ENCODE data around the gene TGM5.
A peak's percentile ranks its signal among the peaks of the same experiment; 100 is the strongest.
"Not testable (repeated sequence)": the region's sequence is repeated elsewhere in the genome, so short reads cannot be mapped to it uniquely, and the experiment has no call there.

TGM5 gene

DNA sequence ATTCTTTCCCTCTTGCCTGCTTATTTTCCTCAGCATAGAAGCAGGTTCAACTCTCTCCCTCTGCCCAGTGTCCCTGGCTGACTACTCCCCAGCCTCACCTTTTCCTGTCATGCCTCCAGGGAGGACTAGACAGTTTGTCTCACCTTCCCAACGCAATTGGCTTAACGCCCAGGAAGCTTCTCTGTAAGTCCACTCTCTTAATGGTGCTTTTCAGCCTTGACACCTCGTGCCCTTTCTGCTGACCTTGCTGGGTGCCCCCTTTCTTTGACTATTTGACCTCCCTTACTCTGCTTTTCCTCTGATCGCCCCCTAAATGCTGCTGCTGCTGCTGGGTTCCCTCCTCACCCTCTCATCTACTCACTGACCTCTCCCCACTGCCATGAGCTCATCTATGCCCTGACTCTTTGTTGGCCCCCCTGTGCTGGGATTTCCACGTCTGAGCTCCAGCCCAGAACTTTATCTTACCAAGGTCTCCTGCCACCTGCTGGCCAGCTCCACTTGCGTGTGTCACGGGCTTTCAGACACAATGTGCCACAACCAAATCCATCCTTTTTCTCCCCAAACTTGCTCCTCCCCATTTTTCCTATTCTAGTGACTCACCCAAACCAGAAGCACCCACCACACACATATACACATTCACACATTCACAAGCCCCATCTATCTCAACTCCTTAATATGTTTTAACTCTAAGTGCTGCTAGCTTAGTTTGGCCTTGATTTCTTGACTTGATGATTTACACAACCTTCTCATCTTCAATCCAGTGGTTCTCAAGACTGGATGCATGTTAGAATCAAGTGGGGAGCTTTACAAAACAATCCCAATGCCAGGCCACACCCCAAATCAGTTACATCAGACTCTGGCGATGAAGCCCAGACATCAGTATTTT is 62.5 kb downstream of the TGM5 start:
- no peak for DNase-seq (ENCODE audit: extremely low read depth, insufficient read length)
- Histone ChIP-seq H3K27me3 (replicated peaks; ENCODE audit: control insufficient read depth, insufficient read depth, low read length) (no peaks in the 10 kb centered on the region; the same call in 1 of the 2 replicates), H3K4me3 (replicated peaks; ENCODE audit: low read depth, low read length) (no peak overlapping the region), H3K36me3 (ENCODE audit: control insufficient read depth, insufficient read depth, low read length) (no peaks in the 10 kb centered on the region)
- TF ChIP-seq, protein P1, sequence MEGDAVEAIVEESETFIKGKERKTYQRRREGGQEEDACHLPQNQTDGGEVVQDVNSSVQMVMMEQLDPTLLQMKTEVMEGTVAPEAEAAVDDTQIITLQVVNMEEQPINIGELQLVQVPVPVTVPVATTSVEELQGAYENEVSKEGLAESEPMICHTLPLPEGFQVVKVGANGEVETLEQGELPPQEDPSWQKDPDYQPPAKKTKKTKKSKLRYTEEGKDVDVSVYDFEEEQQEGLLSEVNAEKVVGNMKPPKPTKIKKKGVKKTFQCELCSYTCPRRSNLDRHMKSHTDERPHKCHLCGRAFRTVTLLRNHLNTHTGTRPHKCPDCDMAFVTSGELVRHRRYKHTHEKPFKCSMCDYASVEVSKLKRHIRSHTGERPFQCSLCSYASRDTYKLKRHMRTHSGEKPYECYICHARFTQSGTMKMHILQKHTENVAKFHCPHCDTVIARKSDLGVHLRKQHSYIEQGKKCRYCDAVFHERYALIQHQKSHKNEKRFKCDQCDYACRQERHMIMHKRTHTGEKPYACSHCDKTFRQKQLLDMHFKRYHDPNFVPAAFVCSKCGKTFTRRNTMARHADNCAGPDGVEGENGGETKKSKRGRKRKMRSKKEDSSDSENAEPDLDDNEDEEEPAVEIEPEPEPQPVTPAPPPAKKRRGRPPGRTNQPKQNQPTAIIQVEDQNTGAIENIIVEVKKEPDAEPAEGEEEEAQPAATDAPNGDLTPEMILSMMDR (IDR thresholded peaks at IDR 0.05; ENCODE audit: insufficient read depth, low read length, poor library complexity, severe bottlenecking): peak; percentile 82

DNA sequence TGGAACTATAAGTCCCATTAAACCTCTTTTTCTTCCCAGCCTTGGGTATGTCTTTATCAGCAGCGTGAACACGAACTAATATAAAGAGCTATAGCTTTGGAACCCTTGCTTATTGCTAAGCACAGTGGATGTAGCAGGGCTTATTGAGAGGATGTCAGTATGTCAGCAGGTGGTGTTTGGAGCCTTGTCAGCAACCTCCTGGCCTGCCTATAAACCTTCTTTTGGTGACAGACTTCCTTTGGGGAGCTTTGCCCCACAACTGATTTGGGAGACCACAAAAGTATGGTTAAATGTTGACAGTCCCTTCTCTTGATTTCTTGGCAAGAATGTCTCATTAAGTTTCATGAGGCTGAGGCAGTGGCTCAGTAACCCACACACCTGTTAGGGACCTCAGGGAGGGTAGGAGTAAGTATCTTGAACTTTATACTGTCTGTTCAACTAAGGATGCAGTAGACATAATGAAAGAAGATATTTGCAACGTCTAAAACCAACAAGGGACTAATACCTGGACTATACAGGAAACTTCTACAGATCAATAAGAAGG is 66.7 kb downstream of the TGM5 start:
- DNase-seq (ENCODE audit: extremely low read depth, insufficient read length): no peak
- Histone ChIP-seq H3K4me3 (replicated peaks; ENCODE audit: low read depth, low read length) (no peak overlapping the region), H3K27me3 (replicated peaks; ENCODE audit: control insufficient read depth, insufficient read depth, low read length) (no peaks in the 10 kb centered on the region), H3K36me3 (ENCODE audit: control insufficient read depth, insufficient read depth, low read length) (peaks cover 4% of the 10 kb centered on the region)
- TF ChIP-seq, protein P1 (IDR thresholded peaks at IDR 0.05; ENCODE audit: insufficient read depth, low read length, poor library complexity, severe bottlenecking): no peak

DNA sequence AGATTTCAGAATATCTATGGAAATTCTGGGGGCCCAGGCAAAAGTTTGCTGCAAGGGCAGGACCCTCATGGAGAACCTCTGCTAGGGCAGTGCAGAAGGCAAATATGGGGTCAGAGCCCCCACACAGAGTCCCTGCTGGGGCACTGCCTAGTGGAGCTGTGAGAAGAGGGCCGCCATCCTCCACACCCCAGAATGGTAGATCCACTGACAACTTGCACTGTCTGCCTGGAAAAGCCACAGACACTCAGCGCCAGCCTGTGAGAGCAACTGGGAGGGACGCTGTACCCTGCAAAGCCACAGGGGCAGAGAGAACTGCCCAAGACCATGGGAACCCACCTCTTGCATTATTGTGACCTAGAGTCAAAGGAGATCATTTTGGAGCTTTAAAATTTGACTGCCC is 67.7 kb downstream of the TGM5 start:
- H3K36me3 ChIP-seq (ENCODE audit: control insufficient read depth, insufficient read depth, low read length): peaks cover 4% of the 10 kb centered on the region
- no peak overlapping the region for H3K4me3 ChIP-seq (replicated peaks; ENCODE audit: low read depth, low read length)
- no peaks in the 10 kb centered on the region for H3K27me3 ChIP-seq (replicated peaks; ENCODE audit: control insufficient read depth, insufficient read depth, low read length)
- TF ChIP-seq, protein P1 (IDR thresholded peaks at IDR 0.05; ENCODE audit: insufficient read depth, low read length, poor library complexity, severe bottlenecking): no peak
- no peak for DNase-seq (ENCODE audit: extremely low read depth, insufficient read length)

DNA sequence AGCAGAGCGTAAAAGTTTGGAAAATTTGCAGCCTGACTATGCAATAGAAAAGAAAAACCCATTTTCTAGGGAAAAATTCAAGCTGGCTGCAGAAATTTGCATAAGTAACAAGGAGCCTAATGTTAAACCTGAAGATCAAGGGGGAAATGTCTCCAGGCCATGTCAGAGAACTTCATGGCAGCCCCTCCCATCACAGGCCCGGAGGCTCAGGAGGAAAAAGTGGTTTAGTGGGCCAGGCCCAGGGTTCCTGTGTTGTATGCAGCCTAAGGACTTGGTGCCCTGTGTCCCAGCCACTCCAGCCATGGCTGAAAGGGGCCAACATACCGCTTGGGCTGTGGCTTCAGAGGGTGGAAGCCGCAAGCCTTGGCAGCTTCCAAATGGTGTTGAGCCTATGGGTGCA is 68.2 kb downstream of the TGM5 start:
- H3K27me3 ChIP-seq (replicated peaks; ENCODE audit: control insufficient read depth, insufficient read depth, low read length); H3K36me3 ChIP-seq (ENCODE audit: control insufficient read depth, insufficient read depth, low read length); H3K4me3 ChIP-seq (replicated peaks; ENCODE audit: low read depth, low read length); DNase-seq (ENCODE audit: extremely low read depth, insufficient read length): not testable (repeated sequence)

DNA sequence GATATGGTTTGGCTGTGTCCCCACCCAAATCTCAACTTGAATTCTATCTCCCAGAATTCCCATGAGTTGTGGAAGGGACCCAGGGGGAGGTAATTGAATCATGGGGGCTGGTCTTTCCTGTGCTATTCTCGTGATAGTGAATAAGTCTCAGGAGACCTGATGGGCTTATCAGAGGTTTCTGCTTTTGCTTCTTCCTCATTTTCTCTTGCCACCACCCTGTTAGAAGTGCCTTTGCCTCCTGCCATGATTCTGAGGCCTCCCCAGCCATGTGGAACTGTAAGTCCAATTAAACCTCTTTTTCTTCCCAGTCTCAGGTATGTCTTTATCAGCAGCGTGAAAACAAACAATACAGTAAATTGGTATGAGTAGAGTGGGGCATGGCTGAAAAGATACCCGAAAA is 69.0 kb downstream of the TGM5 start:
- H3K27me3 ChIP-seq (replicated peaks; ENCODE audit: control insufficient read depth, insufficient read depth, low read length); H3K4me3 ChIP-seq (replicated peaks; ENCODE audit: low read depth, low read length); H3K36me3 ChIP-seq (ENCODE audit: control insufficient read depth, insufficient read depth, low read length); DNase-seq (ENCODE audit: extremely low read depth, insufficient read length): not testable (repeated sequence)

DNA sequence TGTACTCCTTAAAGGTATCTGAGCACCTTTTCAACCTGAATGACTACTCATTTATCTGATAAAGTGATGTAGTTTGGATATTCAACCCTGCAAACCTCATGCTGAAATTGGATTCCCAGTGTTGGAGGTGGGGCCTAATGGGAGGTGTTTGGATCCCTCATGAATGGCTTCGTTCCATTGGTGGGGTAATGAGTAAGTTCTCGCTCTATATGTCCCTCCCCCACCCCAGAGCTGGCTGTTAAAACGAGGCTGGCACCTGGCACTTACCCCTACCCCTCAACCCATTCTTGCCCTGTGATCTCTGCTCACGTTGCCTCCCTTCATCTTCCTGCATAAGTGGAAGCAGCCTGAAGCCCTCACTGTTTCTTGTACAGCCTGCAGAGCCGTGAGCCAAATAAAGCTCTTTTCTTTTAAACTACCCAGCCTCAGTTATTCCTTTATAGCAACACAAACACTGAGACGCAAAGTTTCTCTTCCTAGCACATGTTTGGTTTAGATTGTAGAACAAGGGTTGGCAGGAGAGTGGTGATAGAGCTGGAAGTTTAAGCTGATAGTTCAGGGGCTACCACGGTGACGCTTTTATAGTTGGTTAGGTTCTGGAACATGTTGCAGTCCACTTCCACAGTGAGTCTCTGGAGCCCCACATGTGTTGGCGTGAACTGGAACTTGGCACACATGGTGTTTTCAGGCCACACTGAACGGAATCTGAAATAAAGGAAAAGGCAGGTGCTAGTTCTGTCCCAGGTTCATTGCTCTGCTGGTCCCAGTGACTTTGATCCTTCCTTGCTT is 69.8 kb downstream of the TGM5 start:
- DNase-seq (ENCODE audit: extremely low read depth, insufficient read length): no peak
- TF ChIP-seq, protein P1 (IDR thresholded peaks at IDR 0.05; ENCODE audit: insufficient read depth, low read length, poor library complexity, severe bottlenecking): no peak
- no peak overlapping the region for H3K4me3 ChIP-seq (replicated peaks; ENCODE audit: low read depth, low read length)

More for the DNA sequence above, 69.8 kb downstream of the TGM5 start:
- H3K36me3 ChIP-seq (ENCODE audit: control insufficient read depth, insufficient read depth, low read length): peaks cover 6% of the 10 kb centered on the region
- H3K27me3 ChIP-seq (replicated peaks; ENCODE audit: control insufficient read depth, insufficient read depth, low read length): no peaks in the 10 kb centered on the region
